ENCODE results near the gene KLHL24. TPM values are rescaled to one million over a fixed set of nuclear protein-coding genes. Genes with fewer than 3 reads are reported as not detected.

Gene KLHL24
- total RNA-seq, 2 donors from 2014 or later = 92.9 to 138 TPM

DNA sequence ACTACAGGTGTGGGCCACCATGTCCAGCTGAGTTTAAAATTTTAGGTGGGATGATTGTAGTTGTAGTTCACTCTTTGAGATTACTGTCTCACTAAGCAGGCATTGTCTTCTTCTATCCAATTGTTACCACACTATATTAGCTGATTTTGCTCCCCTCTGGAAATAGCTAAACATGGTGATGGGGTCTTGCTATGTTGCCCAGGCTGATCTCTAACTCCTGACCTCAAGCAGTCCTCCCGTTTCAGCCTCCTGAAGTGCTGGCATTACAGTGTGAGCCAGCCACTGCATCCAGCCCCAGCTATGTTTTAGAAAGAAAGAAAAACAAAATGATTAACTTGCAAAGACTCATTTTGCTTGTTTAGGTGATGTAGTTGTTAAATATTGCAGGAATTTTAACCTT is 92.8 kb downstream of the KLHL24 start:
- DNase-seq = no peak
- intact Hi-C loops (cut with DNase I) = no loop called here

GRCh38 chr3:183730361-183730760 is 94.9 kb downstream of the KLHL24 start:
- ATAC-seq (no peak), DNase-seq (no peak)
- intact Hi-C loops (cut with DNase I) = no loop called here

More for the DNA sequence above, 92.8 kb downstream of the KLHL24 start:
- no peak for ATAC-seq

DNA sequence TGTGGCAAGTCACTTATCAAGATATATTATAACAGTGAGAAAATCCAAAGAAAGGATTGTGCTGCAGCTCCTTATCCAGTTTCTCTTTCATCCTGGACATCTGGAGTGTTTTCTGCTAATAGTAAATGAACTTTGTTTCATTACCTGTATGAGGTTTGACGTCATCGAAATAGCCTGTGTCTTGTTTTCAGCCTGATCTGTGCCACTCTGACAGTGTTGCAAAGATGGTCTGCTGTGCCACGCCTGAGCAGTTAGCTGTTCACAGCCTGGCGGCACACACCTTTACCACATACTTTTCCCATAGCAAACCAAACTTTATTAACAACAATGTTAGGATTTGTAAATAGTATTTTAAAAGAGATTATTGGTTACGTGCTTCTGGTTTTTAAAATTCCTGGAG is 96.2 kb downstream of the KLHL24 start:
- DNase-seq = no peak
- no peak for ATAC-seq
- intact Hi-C loops (cut with DNase I) = no loop called here

- intact Hi-C loops (cut with DNase I) = no loop called here
- no peak for DNase-seq
- no peak for ATAC-seq
Observed at GRCh38 chr3:183733553-183733952, 98.1 kb downstream of the KLHL24 start.

Other genes with a start within 250 kb of the KLHL24 start
- 1 to 10 TPM in 1 of 2 donors, under 1 TPM in 1; 0.34 to 1.1 TPM for gene MCF2L2, start 207.0 kb upstream of the KLHL24 start, total RNA-seq
- gene KLHL6, start 79.9 kb upstream of the KLHL24 start, total RNA-seq = 1 to 10 TPM; 1.7 to 2.1 TPM
- gene YEATS2, start 62.2 kb downstream of the KLHL24 start, total RNA-seq = 10 to 100 TPM; 13.2 to 14.3 TPM
- gene MAP6D1, start 190.0 kb downstream of the KLHL24 start, total RNA-seq = 1 to 10 TPM; 2.0 to 2.2 TPM
- gene PARL, start 249.3 kb downstream of the KLHL24 start, total RNA-seq = 10 to 100 TPM; 51.7 to 81.1 TPM

Measured in left cardiac atrium (tissue), 4 donors.